Muscle of arm (tissue), 12 donors: ENCODE measurements around the gene CASD1. TPM values are rescaled to one million over a fixed set of nuclear protein-coding genes. Genes with fewer than 3 reads are reported as not detected.

Experiments used
- DNase-seq: peaks from one replicate; pipeline ENCODE4 v3.0.0-alpha.2; 2013
- polyA plus RNA-seq, 12 donors: library from polyadenylated mRNA; unstranded; fragments of 120-200 nt; gene quantifications; one replicate each; pipeline ENCODE4 v1.2.1, GENCODE V29; 2013; ENCODE audit not compliant: insufficient read length in 12 of 12

Gene CASD1
- polyA plus RNA-seq, 12 donors: 43.3 to 466 (median 75.8) TPM

DNA sequence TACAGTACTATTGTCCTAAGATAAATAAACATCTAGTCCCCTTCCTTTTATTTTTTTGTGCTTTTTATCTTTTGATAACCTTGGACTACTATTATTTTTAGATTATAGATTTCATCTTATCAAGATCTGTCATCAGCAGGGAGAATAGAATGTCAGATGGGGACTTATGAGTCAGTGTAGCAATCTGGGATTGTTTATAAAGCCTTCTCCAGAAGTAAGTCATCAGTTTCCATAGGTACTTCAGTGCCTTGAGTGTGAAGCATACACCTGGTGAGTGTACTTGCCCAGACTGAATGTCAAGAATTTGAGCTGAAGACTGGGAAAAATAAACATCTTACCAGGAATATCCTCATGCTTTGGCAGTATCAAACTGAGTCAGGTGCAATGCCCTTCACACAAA is 2.1 kb downstream of the CASD1 start:
- no peak for DNase-seq

DNA sequence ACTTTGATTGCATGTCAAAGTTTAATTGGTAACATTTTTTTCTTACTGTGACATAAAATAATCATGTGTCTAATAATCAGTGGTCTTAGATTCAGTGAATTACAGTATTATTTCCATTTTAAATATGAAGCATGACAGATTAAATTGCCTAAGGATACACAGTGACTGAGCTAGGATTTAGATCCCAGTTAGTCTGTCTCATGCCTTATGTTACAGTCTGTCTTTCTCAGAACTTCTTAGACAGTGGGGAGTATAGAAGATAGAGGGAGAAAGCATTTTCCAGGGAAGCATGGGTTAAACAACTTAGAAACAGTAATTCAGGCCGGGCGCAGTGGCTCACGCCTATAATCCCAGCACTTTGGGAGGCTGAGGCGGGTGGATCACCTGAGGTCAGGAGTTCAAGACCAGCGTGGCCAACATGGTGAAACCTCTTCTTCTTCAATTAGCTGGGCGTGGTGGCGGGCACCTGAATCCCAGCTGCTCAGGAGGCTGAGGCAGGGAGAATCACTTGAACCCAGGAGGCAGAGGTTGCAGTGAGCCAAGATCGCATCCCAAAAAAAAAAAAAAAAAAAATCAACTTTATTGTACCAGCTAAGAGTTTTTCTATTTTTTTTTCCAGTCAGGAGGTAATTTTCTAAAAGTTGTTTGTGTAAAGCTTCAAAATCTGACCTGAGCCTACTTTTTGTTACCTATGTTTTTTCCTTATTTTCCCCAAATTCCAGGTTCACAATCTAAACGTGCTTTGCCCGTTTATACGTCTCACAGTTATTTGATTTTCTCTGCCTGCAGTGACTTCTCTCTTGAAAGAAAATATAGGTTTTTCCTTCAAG is 3.3 kb downstream of the CASD1 start:
- no peak for DNase-seq

GRCh38 chr7:94513565-94513860 is 3.9 kb downstream of the CASD1 start:
- DNase-seq: no peak

DNA sequence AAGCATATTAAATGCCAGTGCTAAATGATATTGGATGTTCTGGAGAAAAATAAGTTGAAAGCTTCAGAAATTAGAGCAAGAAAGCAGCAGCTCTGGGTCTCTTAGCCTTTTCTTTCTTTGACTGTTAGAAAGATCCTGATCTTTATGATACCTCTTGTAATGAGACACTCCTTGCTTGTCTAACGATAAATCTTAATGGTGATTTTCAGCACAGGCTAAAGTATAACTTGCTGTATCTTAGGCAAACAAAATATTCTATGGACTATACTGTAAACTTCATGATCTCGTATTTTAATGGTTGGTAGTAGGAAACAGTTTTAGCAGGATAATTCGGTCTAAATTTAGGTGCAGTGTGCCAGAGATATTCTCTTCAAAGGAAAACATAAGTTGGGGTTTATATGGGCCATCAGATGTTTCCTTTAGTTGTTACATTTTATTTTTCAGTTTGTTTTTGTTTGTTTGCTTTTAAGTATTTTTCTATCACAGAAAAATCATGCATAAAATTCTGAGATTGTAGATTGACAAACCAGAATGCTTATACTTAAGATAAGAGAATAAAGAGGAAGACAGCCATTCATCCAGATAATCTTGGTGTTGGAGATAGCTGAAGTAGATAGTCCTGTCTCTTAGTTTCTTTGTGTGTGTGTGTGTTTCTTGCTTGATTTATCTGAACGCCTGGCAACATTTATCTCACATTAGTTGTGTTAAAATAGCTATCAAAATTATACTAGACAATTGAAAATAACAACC is 4.7 kb downstream of the CASD1 start:
- no peak for DNase-seq

- DNase-seq: no peak
These were observed 5.3 kb downstream of the CASD1 start for GRCh38 chr7:94514917-94515316.

DNA sequence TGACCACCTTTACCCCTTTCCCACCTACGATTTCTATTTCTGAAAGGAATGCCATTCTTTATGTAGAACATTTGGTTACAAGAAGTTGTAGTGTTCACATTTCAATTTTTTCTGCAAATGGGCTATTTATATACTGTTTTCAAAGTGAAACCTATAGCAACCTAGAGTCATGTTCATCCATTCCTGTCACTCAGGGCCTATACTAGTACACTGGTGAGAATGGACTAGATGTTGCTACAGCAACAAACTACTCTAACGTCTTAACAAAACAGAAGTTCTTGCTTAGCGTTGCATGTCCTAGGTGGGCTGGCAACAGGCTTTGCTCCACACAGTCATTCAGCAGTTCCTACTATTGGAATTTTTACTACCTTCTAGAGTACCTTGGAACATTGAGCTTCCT is 16.3 kb downstream of the CASD1 start:
- no peak for DNase-seq

- DNase-seq: no peak
These were observed 19.9 kb downstream of the CASD1 start for GRCh38 chr7:94529516-94529915.

GRCh38 chr7:94530109-94530508 is 20.5 kb downstream of the CASD1 start:
- DNase-seq: no peak

- no peak for DNase-seq
These were observed 23.1 kb downstream of the CASD1 start for GRCh38 chr7:94532676-94533075.

GRCh38 chr7:94540428-94540827 is 30.8 kb downstream of the CASD1 start:
- DNase-seq: no peak

DNA sequence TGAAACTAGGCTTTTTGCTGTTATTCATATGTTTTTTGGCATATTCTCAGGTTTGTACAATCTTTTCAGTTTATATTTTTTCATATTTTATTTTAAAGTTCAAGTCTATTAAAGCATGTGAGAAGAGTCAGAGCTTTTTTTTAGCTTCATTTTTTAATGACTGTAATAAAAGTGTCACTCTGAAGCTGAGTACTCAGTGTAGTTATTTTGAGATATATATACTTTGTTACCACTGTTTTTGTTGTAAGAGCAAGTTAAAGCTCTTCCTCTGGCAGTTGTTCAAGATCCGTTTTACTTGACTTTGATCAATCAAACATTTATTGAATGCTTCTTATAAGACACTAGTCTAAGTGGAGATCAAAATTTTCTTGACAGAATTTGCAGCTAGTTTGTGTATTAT is 37.5 kb downstream of the CASD1 start:
- peak; percentile 2 for DNase-seq

- no peak for DNase-seq
These were observed 46.4 kb downstream of the CASD1 start for GRCh38 chr7:94556028-94556427.

GRCh38 chr7:94557215-94557614 is 47.6 kb downstream of the CASD1 start:
- DNase-seq: no peak

- DNase-seq: no peak
These were observed 50.4 kb downstream of the CASD1 start for GRCh38 chr7:94559972-94560371.

DNA sequence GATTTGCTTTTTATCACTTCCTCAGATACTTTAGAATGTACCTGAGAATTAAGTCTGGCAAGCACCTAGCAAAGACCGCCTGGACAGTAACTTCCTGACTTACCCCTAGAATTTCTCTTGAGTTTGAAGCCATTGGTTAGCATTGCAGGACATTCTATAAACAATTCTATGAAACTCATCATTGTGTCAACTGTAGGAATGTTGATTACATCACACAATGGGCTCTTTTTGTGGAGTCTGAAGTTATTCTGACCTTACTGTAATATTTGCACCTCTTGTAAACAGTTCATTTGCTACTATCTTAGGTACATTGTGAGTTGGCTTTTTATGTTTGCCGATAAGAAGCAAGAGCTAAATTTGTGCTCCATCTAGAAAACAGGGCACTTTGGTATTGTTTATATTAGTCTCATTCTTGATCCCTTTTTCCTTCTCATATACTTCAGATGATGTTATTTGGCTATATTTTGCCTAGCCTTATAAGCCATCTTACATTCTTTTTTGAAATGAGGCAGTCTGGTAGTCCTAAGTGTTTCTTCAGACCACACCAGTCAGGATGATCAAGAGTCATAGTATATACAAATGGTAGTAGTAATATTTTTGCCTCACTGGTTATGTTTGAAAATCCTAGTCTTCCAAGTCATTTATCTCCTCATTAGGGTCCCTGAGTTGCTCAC is 52.4 kb downstream of the CASD1 start:
- DNase-seq: no peak

- DNase-seq: no peak
These were observed 52.9 kb downstream of the CASD1 start for GRCh38 chr7:94562525-94562924.

DNA sequence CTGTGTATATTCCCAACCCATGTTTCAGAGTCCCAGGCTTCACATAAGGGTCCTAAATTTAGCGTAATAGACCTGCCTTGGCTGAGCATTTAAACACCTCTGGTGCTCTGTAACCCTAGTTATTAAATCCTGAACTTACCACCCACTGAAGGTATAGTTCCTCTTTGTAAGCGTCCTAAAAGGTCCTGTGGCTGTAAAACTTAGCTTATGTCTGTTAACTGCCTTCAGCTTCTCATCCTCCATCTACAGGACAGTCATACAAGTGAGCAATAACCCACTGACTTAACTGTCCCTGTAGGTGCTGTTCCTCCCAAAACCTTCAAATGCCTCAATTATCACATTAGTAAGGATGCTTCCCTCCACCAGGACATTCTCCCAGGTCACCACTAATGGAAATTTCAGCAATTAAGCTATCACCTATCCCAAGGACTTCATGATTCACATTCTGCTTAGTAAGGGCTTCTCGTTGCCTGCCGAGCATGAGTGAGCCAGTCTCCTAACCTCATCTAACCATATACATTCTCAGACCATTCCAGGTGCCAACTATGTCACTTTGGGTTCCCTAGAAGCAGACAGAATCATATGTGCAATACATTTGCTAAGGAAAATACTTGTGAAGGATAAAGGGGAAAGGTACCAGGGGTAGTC is 55.8 kb downstream of the CASD1 start:
- no peak for DNase-seq

- DNase-seq: no peak
These were observed 57.8 kb downstream of the CASD1 start for GRCh38 chr7:94567396-94567795.

DNA sequence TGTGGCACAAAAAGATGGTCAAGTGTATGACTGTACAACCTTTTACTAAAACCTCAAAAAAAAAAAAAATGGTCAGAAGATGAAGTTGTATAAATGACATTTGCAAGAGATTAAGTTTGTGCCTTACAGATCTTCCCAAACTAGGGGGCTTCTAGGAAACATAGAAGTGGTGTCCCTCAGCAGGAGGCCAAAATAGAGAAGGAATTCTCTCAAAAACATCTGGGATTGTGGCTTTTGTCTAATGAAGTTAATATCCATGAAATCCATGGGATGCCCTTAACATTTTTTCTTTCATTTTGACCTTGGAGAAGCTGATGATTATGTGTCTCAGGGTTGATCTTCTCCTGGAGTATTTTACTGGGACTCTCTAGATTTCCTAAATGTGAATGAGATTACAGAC is 62.2 kb downstream of the CASD1 start:
- DNase-seq: no peak

DNA sequence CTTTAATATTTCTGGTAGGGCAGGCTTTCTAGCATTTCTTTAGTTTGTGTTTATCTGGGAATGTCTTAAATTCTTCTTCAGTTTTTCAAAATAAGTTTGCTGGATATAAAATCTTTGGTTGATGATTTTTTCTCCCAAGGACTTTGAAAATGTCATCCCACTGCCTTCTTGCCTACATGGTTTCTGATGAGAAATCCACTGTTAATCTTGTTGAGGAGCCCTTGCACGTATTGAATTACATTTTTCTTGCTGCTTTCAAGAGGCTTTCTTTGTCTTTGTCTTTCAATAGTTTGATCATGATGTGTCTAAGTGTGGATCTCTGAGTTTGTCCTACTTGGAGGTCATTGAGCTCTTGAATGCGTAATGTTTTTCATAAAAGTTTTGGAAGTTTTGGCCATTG is 66.0 kb downstream of the CASD1 start:
- DNase-seq: no peak

DNA sequence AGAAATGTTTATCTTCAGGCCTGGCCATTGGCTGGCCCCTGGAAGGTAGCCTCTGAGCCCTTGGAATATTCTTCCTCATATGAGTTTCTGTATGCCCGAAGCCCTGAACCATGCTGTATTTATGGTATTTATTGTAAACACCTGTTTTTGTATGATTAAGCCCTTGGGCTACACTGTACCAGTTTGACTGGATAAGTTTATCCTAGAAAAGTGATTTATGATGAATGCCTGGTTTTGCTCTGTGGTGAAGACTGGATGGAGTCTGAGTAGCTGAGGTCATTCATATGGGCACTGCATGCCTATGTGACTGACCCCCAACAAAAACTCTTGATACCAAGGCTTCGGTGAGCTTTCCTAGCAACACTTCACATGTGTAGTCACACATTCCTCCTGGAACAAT is 66.7 kb downstream of the CASD1 start:
- no peak for DNase-seq

GRCh38 chr7:94577357-94577756 is 67.7 kb downstream of the CASD1 start:
- DNase-seq: no peak

DNA sequence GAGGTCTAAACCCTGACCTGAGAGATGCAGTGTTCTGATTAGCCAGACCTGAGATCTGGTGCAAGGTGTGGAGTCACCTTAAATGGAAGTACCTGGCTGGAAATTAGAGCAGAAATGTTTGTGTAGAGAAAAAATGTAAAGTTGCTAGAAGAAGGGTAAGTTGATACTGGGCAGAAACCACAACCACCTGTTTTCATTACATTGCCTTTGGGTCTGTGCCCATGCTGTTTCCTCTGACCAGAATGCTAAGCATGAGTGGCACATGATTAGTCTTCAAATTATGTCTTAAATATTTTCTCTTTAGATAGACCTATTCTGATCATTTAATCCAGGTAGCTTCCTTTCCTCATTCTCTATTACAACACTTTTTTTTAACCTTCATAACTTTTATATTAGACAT is 69.0 kb downstream of the CASD1 start:
- DNase-seq: no peak
